SK-N-SH treated with all-trans-retinoic acid at 6 μM for 48 hours (cell line): ENCODE data around the gene XYLB.

Experiments
- ARNTL ChIP-seq: fragments of 450-650 bp; formaldehyde crosslinking; IDR thresholded peaks from 2 replicates; pipeline ENCODE4 v1.5.0; 2020; ENCODE audit warnings: low read depth, mild to moderate bottlenecking, moderate library complexity, borderline replicate concordance
- CREB5 ChIP-seq: fragments of 250-450 bp; sonication (Bioruptor Pico); IDR thresholded peaks from 2 replicates; pipeline ENCODE4 v1.5.1; 2020; ENCODE audit warnings: low read depth, mild to moderate bottlenecking, moderate library complexity
- CSDC2 ChIP-seq: fragments of 250-450 bp; sonication (Bioruptor Pico); IDR thresholded peaks from 2 replicates; pipeline ENCODE4 v1.5.0; 2020; ENCODE audit warnings: mild to moderate bottlenecking, moderate library complexity
- CSRNP3 ChIP-seq: fragments of 250-450 bp; sonication (Bioruptor Pico); IDR thresholded peaks from 2 replicates; pipeline ENCODE4 v1.5.1; 2021; ENCODE audit warnings: mild to moderate bottlenecking, moderate library complexity
- GLIS3 ChIP-seq: fragments of 250-450 bp; sonication (Bioruptor Pico); IDR thresholded peaks from 2 replicates; pipeline ENCODE4 v1.5.0; 2020; ENCODE audit warnings: mild to moderate bottlenecking, moderate library complexity
- OSR1 ChIP-seq: fragments of 250-450 bp; sonication (Bioruptor Pico); IDR thresholded peaks from 2 replicates; pipeline ENCODE4 v1.8.0; 2022; ENCODE audit warnings: moderate library complexity, mild to moderate bottlenecking, inconsistent platforms
- PATZ1 ChIP-seq: fragments of 250-450 bp; sonication (Bioruptor Pico); IDR thresholded peaks from 2 replicates; pipeline ENCODE4 v1.8.0; 2020; ENCODE audit warnings: mild to moderate bottlenecking, moderate library complexity, borderline replicate concordance
- PPARA ChIP-seq: fragments of 250-450 bp; sonication (Bioruptor Pico); IDR thresholded peaks from 2 replicates; pipeline ENCODE4 v1.5.0; 2020; ENCODE audit warnings: mild to moderate bottlenecking, borderline replicate concordance
- RARB ChIP-seq: fragments of 250-450 bp; sonication (Bioruptor Pico); IDR thresholded peaks from 2 replicates; pipeline ENCODE4 v1.8.0; 2021; ENCODE audit warnings: mild to moderate bottlenecking, moderate library complexity
- TSHZ2 ChIP-seq: fragments of 250-450 bp; sonication (Bioruptor Pico); IDR thresholded peaks from 2 replicates; pipeline ENCODE4 v1.5.0; 2020; ENCODE audit warnings: mild to moderate bottlenecking, moderate library complexity
- ZFP30 ChIP-seq: fragments of 450-650 bp; formaldehyde crosslinking; IDR thresholded peaks from 2 replicates; pipeline ENCODE4 v1.5.0; 2022; ENCODE audit warnings: mild to moderate bottlenecking, moderate library complexity
- ZNF70 ChIP-seq: fragments of 450-650 bp; formaldehyde crosslinking; IDR thresholded peaks from 2 replicates; pipeline ENCODE4 v1.5.0; 2020; ENCODE audit warnings: mild to moderate bottlenecking, moderate library complexity
- ZNF8 ChIP-seq: fragments of 450-650 bp; formaldehyde crosslinking; IDR thresholded peaks from 2 replicates; pipeline ENCODE4 v1.5.0; 2020; ENCODE audit warnings: mild to moderate bottlenecking, moderate library complexity

- TF ChIP-seq ZNF8 (CRISPR knock-in tag) (no peak), RARB (CRISPR knock-in tag) (no peak), PATZ1 (CRISPR knock-in tag) (no peak), ZFP30 (no peak), CSDC2 (CRISPR knock-in tag) (no peak), OSR1 (CRISPR knock-in tag) (no peak), ZNF70 (CRISPR knock-in tag) (no peak), PPARA (CRISPR knock-in tag) (no peak), CSRNP3 (no peak), ARNTL (CRISPR knock-in tag) (no peak), CREB5 (CRISPR knock-in tag) (no peak), TSHZ2 (CRISPR knock-in tag) (no peak), GLIS3 (CRISPR knock-in tag) (no peak)
Measured at GRCh38 chr3:38387862-38388261, 41.3 kb downstream of the XYLB start.
